Measurements from ENCODE around the gene S1PR1. TPM values are rescaled to one million over a fixed set of nuclear protein-coding genes. Genes with fewer than 3 reads are reported as not detected.

S1PR1 gene
- total RNA-seq, 1 experiment from 2014 or later = 1.1 TPM

DNA sequence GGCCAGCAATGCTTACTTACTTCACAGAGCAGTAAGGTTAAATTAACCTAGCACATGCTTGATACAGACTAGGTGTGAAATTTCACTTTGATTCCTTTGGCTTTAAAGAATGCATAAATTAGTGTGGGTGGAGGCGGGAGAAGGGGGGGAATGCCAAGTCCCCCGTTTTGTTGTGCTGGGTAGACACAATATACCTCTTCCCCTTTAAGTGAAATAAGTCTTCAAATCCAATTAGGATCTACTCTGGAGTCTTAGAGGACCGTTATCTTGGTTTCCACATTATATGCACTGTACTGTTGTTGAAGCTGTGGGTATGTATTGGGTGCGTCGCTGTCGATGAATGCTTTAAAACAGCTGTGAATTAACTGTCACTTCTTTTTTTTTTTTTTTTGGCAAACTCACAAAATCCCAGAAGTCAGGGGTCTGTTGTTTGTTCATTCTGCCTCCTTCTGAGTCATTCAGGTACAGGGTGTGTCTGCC lies 1.6 kb upstream of the S1PR1 start:
- Histone ChIP-seq H3K4me3 (ENCODE audit: low read depth, low read length, poor library complexity, severe bottlenecking) (peak overlapping the region; percentile 54), H3K4me1 (ENCODE audit: insufficient read depth, low read length, poor library complexity, severe bottlenecking) (peaks cover 12% of the 10 kb centered on the region), H3K27me3 (replicated peaks; ENCODE audit: insufficient read depth, low read depth, low read length, poor library complexity) (no peaks in the 10 kb centered on the region), H3K27ac (ENCODE audit: low read depth, low read length, poor library complexity, severe bottlenecking) (no peak overlapping the region), H3K36me3 (ENCODE audit: insufficient read depth, low read length, poor library complexity, severe bottlenecking) (no peaks in the 10 kb centered on the region), H3K9me3 (ENCODE audit: low read depth, low read length, poor library complexity, severe bottlenecking) (no peaks in the 10 kb centered on the region)
- intact Hi-C loops (cut with micrococcal nuclease; ENCODE audit: unreplicated experiment) = loop anchor here (5.0 to 10.0 kb wide), 2 partner anchors 208 to 280 kb away; partner anchors contain the start of gene DPH5
- BruUV-seq (replicated peaks) = no TSS peak
- POLR2A ChIA-PET (ENCODE audit: low non-redundant PET) = no interaction called here
- DNase-seq (ENCODE audit: low spot score) = peak; percentile 30
- CTCF ChIA-PET = interaction anchor here (0.7 to 1.6 kb wide), 2 partner anchors 15 to 53 kb away, joined by 3 to 8 read pairs; no protein-coding TSS in a partner anchor
- no peak for TF ChIP-seq EZH2 (IDR thresholded peaks at IDR 0.05; ENCODE audit: borderline replicate concordance, low read depth, low read length, poor library complexity, severe bottlenecking)
- TF ChIP-seq, protein P1, sequence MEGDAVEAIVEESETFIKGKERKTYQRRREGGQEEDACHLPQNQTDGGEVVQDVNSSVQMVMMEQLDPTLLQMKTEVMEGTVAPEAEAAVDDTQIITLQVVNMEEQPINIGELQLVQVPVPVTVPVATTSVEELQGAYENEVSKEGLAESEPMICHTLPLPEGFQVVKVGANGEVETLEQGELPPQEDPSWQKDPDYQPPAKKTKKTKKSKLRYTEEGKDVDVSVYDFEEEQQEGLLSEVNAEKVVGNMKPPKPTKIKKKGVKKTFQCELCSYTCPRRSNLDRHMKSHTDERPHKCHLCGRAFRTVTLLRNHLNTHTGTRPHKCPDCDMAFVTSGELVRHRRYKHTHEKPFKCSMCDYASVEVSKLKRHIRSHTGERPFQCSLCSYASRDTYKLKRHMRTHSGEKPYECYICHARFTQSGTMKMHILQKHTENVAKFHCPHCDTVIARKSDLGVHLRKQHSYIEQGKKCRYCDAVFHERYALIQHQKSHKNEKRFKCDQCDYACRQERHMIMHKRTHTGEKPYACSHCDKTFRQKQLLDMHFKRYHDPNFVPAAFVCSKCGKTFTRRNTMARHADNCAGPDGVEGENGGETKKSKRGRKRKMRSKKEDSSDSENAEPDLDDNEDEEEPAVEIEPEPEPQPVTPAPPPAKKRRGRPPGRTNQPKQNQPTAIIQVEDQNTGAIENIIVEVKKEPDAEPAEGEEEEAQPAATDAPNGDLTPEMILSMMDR (conservative IDR thresholded peaks at IDR 0.05; ENCODE audit: low read depth, low read length) = no peak

DNA sequence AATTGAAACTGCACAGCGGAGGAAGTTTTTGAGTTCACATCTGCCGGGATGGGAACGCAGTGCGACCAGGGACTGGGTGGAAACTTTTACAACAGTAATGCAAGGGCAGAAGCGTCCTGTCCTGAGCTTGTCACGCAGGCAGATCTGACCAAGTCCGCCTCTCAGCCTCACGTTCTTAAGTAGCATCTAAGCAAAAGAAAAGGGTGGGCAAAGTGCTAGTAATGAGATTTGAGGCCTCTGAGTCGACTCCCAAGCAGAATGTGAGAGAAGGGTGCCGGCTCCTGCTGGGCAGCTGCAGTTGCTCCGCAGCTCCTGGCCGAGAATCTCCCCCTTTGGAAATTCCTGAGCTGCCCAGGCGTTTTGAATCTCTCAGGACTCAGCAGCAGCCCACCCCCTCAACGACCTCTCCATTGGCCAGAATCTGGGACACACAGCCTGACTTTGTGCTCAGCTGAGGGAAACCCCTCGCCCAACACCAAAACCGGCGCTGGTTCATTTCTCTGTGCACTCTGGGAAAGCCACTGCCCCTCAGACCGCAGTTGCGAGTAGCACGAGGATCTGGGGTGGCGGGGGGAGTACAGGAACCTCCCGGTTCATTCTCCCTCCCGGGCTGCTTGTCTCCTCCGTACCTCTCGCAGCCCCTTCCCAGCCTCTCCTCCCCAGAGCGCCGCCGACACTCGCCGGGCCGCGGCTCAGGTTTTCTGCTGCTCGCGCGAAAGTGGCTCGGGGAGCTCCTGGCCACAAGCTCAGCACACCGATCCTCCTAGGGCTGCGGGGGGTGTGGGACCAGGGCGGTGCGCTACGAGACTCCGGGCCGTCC lies 913 bp upstream of the S1PR1 start:
- intact Hi-C loops (cut with micrococcal nuclease; ENCODE audit: unreplicated experiment) = loop anchor here (2.0 to 10.0 kb wide), 3 partner anchors 209 to 315 kb away; partner anchors contain the start of gene DPH5
- ChIA-PET CTCF (interaction anchor here (0.7 to 1.6 kb wide), 2 partner anchors 15 to 53 kb away, joined by 3 to 8 read pairs; no protein-coding TSS in a partner anchor), POLR2A (ENCODE audit: low non-redundant PET) (no interaction called here)
- H3K4me1 ChIP-seq (ENCODE audit: insufficient read depth, low read length, poor library complexity, severe bottlenecking) = peaks cover 12% of the 10 kb centered on the region
- no peaks in the 10 kb centered on the region for H3K27me3 ChIP-seq (replicated peaks; ENCODE audit: insufficient read depth, low read depth, low read length, poor library complexity)
- peak overlapping the region; percentile 54 for H3K4me3 ChIP-seq (ENCODE audit: low read depth, low read length, poor library complexity, severe bottlenecking)
- H3K27ac ChIP-seq (ENCODE audit: low read depth, low read length, poor library complexity, severe bottlenecking) = no peak overlapping the region
- TF ChIP-seq EZH2 (IDR thresholded peaks at IDR 0.05; ENCODE audit: borderline replicate concordance, low read depth, low read length, poor library complexity, severe bottlenecking) = no peak
- TF ChIP-seq, protein P1 (conservative IDR thresholded peaks at IDR 0.05; ENCODE audit: low read depth, low read length) = no peak
- no peaks in the 10 kb centered on the region for H3K36me3 ChIP-seq (ENCODE audit: insufficient read depth, low read length, poor library complexity, severe bottlenecking)
- H3K9me3 ChIP-seq (ENCODE audit: low read depth, low read length, poor library complexity, severe bottlenecking) = no peaks in the 10 kb centered on the region
- peak; percentile 19 for DNase-seq (ENCODE audit: low spot score)
- BruUV-seq (replicated peaks) = no TSS peak

DNA sequence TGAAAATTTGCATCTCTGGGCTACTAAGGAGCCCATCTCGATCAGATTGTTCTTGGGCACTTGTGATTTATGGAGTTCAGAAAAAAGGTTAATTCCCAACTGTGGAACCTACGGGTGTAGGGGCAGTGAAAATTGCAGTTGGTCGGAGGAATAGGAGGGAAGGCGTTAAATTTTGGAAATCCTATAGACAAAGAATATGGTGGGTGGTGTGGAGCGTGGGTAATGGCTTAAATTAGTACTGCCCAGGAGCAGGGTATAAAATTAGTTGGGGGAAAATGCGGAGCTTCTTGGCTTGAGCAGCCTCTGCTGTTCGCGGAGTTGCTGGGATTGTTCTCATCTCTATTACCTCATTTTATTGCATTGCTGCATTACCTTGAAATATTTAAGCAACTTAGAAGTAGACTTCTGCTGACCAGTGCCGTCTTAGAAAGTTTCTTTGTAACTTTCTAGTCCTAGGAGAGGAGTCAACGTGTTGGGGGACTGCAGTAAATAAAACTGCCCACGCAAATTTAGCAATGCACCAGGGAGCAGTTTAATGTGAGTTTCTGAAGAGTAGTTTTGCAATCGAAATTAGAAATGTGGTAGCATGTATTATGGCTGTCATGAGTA lies 514 bp downstream of the S1PR1 start:
- Histone ChIP-seq H3K27ac (ENCODE audit: low read depth, low read length, poor library complexity, severe bottlenecking) (no peak overlapping the region), H3K9me3 (ENCODE audit: low read depth, low read length, poor library complexity, severe bottlenecking) (no peaks in the 10 kb centered on the region), H3K36me3 (ENCODE audit: insufficient read depth, low read length, poor library complexity, severe bottlenecking) (no peaks in the 10 kb centered on the region), H3K27me3 (replicated peaks; ENCODE audit: insufficient read depth, low read depth, low read length, poor library complexity) (no peaks in the 10 kb centered on the region), H3K4me1 (ENCODE audit: insufficient read depth, low read length, poor library complexity, severe bottlenecking) (peaks cover 12% of the 10 kb centered on the region), H3K4me3 (ENCODE audit: low read depth, low read length, poor library complexity, severe bottlenecking) (peak overlapping the region; percentile 54)
- ChIA-PET CTCF (interaction anchor here (0.5 kb wide), 1 partner anchor 1307 kb away, joined by 3 read pairs; no protein-coding TSS in a partner anchor), POLR2A (ENCODE audit: low non-redundant PET) (no interaction called here)
- no peak for TF ChIP-seq EZH2 (IDR thresholded peaks at IDR 0.05; ENCODE audit: borderline replicate concordance, low read depth, low read length, poor library complexity, severe bottlenecking)
- intact Hi-C loops (cut with micrococcal nuclease; ENCODE audit: unreplicated experiment) = loop anchor here (2.0 to 10.0 kb wide), 3 partner anchors 210 to 317 kb away; partner anchors contain the start of gene DPH5
- peak; percentile 46 for DNase-seq (ENCODE audit: low spot score)
- BruUV-seq (replicated peaks) = no TSS peak

Data from A673 (cell line).